ENCODE data around the gene ETF1.

ETF1 gene

GRCh38 chr5:138577452-138577851 is 34.4 kb upstream of the ETF1 start:
- Histone ChIP-seq H2AFZ (ENCODE audit: low read depth) (no peak overlapping the region), H4K20me1 (ENCODE audit: insufficient read depth) (no peaks in the 10 kb centered on the region), H3K9ac (no peak overlapping the region), H3K79me2 (ENCODE audit: insufficient read depth, low read depth) (peaks cover 30% of the 10 kb centered on the region), H3K4me1 (ENCODE audit: low read depth, poor library complexity, severe bottlenecking) (peaks cover 22% of the 10 kb centered on the region), H3K4me3 (IDR thresholded peaks at IDR 0.05; ENCODE audit: insufficient read depth, low read depth, low read length) (no peak overlapping the region), H3K4me2 (no peak overlapping the region), H3K27me3 (ENCODE audit: insufficient read depth, low read depth) (no peaks in the 10 kb centered on the region), H3K36me3 (ENCODE audit: insufficient read depth) (peaks cover 14% of the 10 kb centered on the region; the same call in 1 of the 2 replicates), H3K27ac (no peak overlapping the region)
- no peak for TF ChIP-seq CTCF (conservative IDR thresholded peaks at IDR 0.05; ENCODE audit: low read depth, low read length)

- no peak for TF ChIP-seq CTCF (conservative IDR thresholded peaks at IDR 0.05; ENCODE audit: low read depth, low read length)
- Histone ChIP-seq H3K4me1 (ENCODE audit: low read depth, poor library complexity, severe bottlenecking) (peaks cover 27% of the 10 kb centered on the region), H3K4me2 (peak within 1 kb of the TSS; percentile 83), H3K27me3 (ENCODE audit: insufficient read depth, low read depth) (no peaks in the 10 kb centered on the region), H3K36me3 (ENCODE audit: insufficient read depth) (peaks cover 22% of the 10 kb centered on the region; the same call in 1 of the 2 replicates), H3K9ac (peak within 1 kb of the TSS; percentile 99), H4K20me1 (ENCODE audit: insufficient read depth) (no peaks in the 10 kb centered on the region), H3K79me2 (ENCODE audit: insufficient read depth, low read depth) (peaks cover 50% of the 10 kb centered on the region), H2AFZ (ENCODE audit: low read depth) (peak within 1 kb of the TSS; percentile 82), H3K27ac (peak within 1 kb of the TSS; percentile 98), H3K4me3 (IDR thresholded peaks at IDR 0.05; ENCODE audit: insufficient read depth, low read depth, low read length) (no peak within 1 kb of the TSS)
Measured at GRCh38 chr5:138575194-138576015, 32.4 kb upstream of the ETF1 start, which contains the start of gene HSPA9. Gene HSPA9 (minus strand): TSS chr5:138575401. CDS start chr5:138575318, 83 bp downstream.

GRCh38 chr5:138574744-138575193 is 31.7 kb upstream of the ETF1 start:
- Histone ChIP-seq H3K4me2 (peak overlapping the region; percentile 83), H3K36me3 (ENCODE audit: insufficient read depth) (peaks cover 22% of the 10 kb centered on the region; the same call in 1 of the 2 replicates), H2AFZ (ENCODE audit: low read depth) (peak overlapping the region; percentile 82), H3K4me1 (ENCODE audit: low read depth, poor library complexity, severe bottlenecking) (peaks cover 34% of the 10 kb centered on the region), H3K27me3 (ENCODE audit: insufficient read depth, low read depth) (no peaks in the 10 kb centered on the region), H4K20me1 (ENCODE audit: insufficient read depth) (no peaks in the 10 kb centered on the region), H3K9ac (peak overlapping the region; percentile 99), H3K27ac (peak overlapping the region; percentile 98), H3K79me2 (ENCODE audit: insufficient read depth, low read depth) (peaks cover 57% of the 10 kb centered on the region), H3K4me3 (IDR thresholded peaks at IDR 0.05; ENCODE audit: insufficient read depth, low read depth, low read length) (no peak overlapping the region)
- TF ChIP-seq CTCF (conservative IDR thresholded peaks at IDR 0.05; ENCODE audit: low read depth, low read length) = no peak

- Histone ChIP-seq H3K79me2 (ENCODE audit: insufficient read depth, low read depth) (peaks cover 61% of the 10 kb centered on the region), H3K4me2 (peak overlapping the region; percentile 83), H3K27ac (peak overlapping the region; percentile 98), H4K20me1 (ENCODE audit: insufficient read depth) (peaks cover 2% of the 10 kb centered on the region; the same call in 1 of the 2 replicates), H3K4me1 (ENCODE audit: low read depth, poor library complexity, severe bottlenecking) (peaks cover 35% of the 10 kb centered on the region), H3K4me3 (IDR thresholded peaks at IDR 0.05; ENCODE audit: insufficient read depth, low read depth, low read length) (no peak overlapping the region), H2AFZ (ENCODE audit: low read depth) (no peak overlapping the region), H3K9ac (peak overlapping the region; percentile 99), H3K36me3 (ENCODE audit: insufficient read depth) (peaks cover 25% of the 10 kb centered on the region; the same call in 1 of the 2 replicates), H3K27me3 (ENCODE audit: insufficient read depth, low read depth) (no peaks in the 10 kb centered on the region)
- TF ChIP-seq CTCF (conservative IDR thresholded peaks at IDR 0.05; ENCODE audit: low read depth, low read length) = no peak
Measured at GRCh38 chr5:138573949-138574670, 31.1 kb upstream of the ETF1 start.
